SK-N-SH treated with all-trans-retinoic acid at 6 μM for 48 hours (cell line): ENCODE results near the gene SLC39A13.

Experiments
- CREB5 ChIP-seq: fragments of 250-450 bp; sonication (Bioruptor Pico); IDR thresholded peaks from 2 replicates; pipeline ENCODE4 v1.5.1; 2020; ENCODE audit warnings: low read depth, mild to moderate bottlenecking, moderate library complexity
- PPARA ChIP-seq: fragments of 250-450 bp; sonication (Bioruptor Pico); IDR thresholded peaks from 2 replicates; pipeline ENCODE4 v1.5.0; 2020; ENCODE audit warnings: mild to moderate bottlenecking, borderline replicate concordance

DNA sequence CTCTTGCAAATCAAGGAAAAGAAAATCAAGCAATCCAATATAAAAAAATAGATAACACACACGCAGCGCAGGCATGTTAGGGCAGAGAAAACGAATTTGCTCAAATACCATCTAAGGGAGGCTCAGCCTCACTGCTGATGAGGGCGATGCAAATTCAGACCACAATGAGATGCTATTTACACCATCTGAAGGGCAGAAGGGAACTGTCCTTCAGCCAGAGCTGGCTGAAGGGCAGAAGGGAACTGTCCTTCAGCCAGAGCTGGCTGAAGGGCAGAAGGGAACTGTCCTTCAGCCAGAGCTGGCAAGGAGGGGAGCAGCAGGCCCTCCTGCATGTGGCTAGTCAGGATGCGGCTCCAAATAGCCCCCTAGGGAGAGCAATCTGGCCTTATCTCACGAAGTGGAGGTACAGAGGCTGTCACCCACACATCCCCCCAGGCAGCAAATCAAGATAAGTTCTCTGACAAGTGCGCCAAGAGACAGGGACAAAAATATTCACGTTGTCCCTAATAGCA lies 7.6 kb upstream of the SLC39A13 start:
- TF ChIP-seq CREB5 (CRISPR knock-in tag): no peak
- no peak for TF ChIP-seq PPARA (CRISPR knock-in tag)
